GM13976 (cell line): ENCODE data around the gene CAMK2A.

Experiments
- DNase-seq: peaks from one replicate; pipeline ENCODE4 v3.0.0; 2012; ENCODE audit warnings: low spot score
- in situ Hi-C: fragments of 300-500 bp; cut with MboI; formaldehyde crosslinking; loops from one replicate; pipeline ENCODE4 v1.12.0; 2022; ENCODE audit warnings: low sequenced_read_pairs, mixed read lengths, inconsistent platforms; ENCODE audit not compliant: unreplicated experiment
- TF ChIP-seq, protein P1 (sequence below): IDR thresholded peaks from 2 replicates; pipeline ENCODE4 v1.5.1; 2012; ENCODE audit warnings: borderline replicate concordance, mild to moderate bottlenecking; ENCODE audit not compliant: insufficient read depth; ENCODE audit errors: extremely low read depth, missing control alignments, control extremely low read depth

The CAMK2A gene

GRCh38 chr5:150281987-150282386 is 7.6 kb downstream of the CAMK2A start:
- TF ChIP-seq, protein P1, sequence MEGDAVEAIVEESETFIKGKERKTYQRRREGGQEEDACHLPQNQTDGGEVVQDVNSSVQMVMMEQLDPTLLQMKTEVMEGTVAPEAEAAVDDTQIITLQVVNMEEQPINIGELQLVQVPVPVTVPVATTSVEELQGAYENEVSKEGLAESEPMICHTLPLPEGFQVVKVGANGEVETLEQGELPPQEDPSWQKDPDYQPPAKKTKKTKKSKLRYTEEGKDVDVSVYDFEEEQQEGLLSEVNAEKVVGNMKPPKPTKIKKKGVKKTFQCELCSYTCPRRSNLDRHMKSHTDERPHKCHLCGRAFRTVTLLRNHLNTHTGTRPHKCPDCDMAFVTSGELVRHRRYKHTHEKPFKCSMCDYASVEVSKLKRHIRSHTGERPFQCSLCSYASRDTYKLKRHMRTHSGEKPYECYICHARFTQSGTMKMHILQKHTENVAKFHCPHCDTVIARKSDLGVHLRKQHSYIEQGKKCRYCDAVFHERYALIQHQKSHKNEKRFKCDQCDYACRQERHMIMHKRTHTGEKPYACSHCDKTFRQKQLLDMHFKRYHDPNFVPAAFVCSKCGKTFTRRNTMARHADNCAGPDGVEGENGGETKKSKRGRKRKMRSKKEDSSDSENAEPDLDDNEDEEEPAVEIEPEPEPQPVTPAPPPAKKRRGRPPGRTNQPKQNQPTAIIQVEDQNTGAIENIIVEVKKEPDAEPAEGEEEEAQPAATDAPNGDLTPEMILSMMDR = no peak
- no peak for DNase-seq
- in situ Hi-C loops = no loop called here

- TF ChIP-seq, protein P1 = no peak
- in situ Hi-C loops = no loop called here
- DNase-seq = no peak
Measured at GRCh38 chr5:150279330-150280020, 10.1 kb downstream of the CAMK2A start.

DNA sequence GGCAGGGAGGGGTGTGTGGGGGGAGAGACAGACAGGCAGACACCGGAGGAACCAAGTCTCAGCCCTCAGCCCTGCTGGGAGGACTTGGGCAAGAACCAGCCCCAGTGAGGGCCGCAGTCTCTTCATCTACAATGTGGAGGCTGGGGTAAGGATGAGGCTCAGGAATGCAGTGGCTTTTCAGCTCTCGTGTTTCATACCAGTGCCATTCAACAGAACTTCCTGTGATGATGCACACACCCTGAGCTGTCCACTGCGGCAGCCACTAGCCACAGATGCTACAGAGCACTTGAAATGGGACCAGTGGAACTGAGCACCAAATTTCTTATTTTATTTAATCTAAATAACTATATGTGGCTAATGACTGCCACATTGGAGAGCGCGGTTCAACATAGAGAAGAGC is 10.7 kb downstream of the CAMK2A start:
- in situ Hi-C loops = no loop called here
- DNase-seq = no peak

DNA sequence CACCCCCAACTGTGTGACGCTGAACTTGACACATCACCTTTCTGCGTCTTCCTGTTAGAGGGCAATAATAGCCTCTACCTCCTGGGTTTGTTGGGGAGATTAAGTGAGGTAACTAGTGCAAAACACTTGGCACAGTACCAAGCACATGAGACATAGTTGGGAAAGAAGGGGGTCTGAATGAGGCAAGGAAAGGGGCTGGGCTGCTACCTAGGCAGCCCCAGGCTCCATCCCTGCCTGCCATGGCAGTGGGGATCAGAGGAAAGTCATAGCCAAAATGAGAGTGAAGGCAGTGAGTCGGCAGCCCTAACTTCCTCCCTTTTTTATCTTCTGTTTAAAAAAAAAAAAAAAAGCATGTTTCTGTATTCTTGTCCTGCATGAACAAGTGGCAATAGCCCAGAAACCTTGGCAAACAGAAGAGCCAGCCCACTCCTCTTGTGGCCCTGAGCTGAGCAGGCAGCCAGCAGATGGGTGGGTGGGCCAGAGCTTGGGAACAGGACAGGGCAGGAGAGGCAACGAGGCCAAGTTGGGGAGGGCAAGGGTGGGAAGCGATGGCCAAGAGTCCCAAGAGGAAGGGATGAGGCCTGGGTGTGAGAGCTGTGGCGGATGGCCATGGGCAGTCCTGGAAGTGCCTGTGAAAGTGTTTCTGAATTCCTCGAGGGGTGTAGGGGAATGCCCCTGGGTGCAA is 11.4 kb downstream of the CAMK2A start:
- DNase-seq = no peak
- TF ChIP-seq, protein P1 = no peak
- in situ Hi-C loops = no loop called here

More for the DNA sequence above, 10.7 kb downstream of the CAMK2A start:
- TF ChIP-seq, protein P1 = no peak

GRCh38 chr5:150277043-150277442 is 12.5 kb downstream of the CAMK2A start:
- no peak for DNase-seq
- TF ChIP-seq, protein P1 = no peak
- in situ Hi-C loops = no loop called here

DNA sequence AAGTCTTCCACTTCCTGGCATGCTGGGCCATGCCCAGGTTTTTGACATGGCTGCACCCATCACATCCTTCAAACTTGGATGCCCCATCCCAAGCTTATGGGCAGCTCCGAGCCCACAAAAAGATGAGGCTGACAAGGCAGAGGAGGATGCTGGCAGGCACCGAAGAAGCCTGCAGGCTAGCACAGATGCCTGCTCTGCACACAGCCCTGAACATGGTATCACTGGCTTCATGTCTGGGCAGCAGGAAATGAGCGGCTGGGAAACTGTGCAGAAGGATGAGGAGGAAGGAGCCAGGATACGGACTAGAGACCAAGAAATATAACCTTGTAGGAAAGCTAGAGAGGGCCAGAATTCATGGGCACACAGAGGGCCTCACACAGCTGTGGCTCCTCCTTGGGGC is 14.8 kb downstream of the CAMK2A start:
- in situ Hi-C loops = no loop called here
- TF ChIP-seq, protein P1 = no peak
- DNase-seq = no peak
